H9 (cell line): Measurements from ENCODE around the gene PRDM11. TPM values are rescaled to one million over a fixed set of nuclear protein-coding genes. Genes with fewer than 3 reads are reported as not detected.
"Not testable (repeated sequence)": the region's sequence is repeated elsewhere in the genome, so short reads cannot be mapped to it uniquely, and the experiment has no call there.

Source experiments
- DNase-seq: peaks from one replicate; pipeline ENCODE4 v3.0.0-alpha.2; 2017
- H2AFZ ChIP-seq: one replicate; pipeline ENCODE4 v1.6.1; 2013; ENCODE audit warnings: mild to moderate bottlenecking, low read length, control low read depth, moderate library complexity
- H2AK5ac ChIP-seq: 2 replicates; pipeline ENCODE4 v1.6.1; 2013; ENCODE audit warnings: low read length, control low read depth, mixed read lengths; ENCODE audit not compliant: insufficient read length
- H2BK120ac ChIP-seq: one replicate; pipeline ENCODE4 v1.6.1; 2013; ENCODE audit warnings: low read depth, mild to moderate bottlenecking, low read length, control low read depth, inconsistent platforms; ENCODE audit not compliant: poor library complexity, severe bottlenecking
- H2BK12ac ChIP-seq: 2 replicates; pipeline ENCODE4 v1.6.1; 2013; ENCODE audit warnings: low read length, control low read depth, mixed read lengths, low read depth; ENCODE audit not compliant: insufficient read length
- H2BK15ac ChIP-seq: 2 replicates; pipeline ENCODE4 v1.6.1; 2013; ENCODE audit warnings: low read depth, low read length, control low read depth
- H2BK20ac ChIP-seq: one replicate; pipeline ENCODE4 v1.6.1; 2013; ENCODE audit warnings: low read depth, mild to moderate bottlenecking, low read length, control low read depth, inconsistent platforms; ENCODE audit not compliant: poor library complexity, severe bottlenecking
- H2BK5ac ChIP-seq: 2 replicates; pipeline ENCODE4 v1.6.1; 2013; ENCODE audit warnings: low read length, control low read depth, mixed read lengths; ENCODE audit not compliant: insufficient read length
- H3K14ac ChIP-seq: 2 replicates; pipeline ENCODE4 v1.6.1; 2013; ENCODE audit warnings: low read length, control low read depth; ENCODE audit not compliant: insufficient read depth
- H3K18ac ChIP-seq: 2 replicates; pipeline ENCODE4 v1.6.1; 2013; ENCODE audit warnings: low read depth, mild to moderate bottlenecking, mixed read lengths, low read length, control low read depth; ENCODE audit not compliant: insufficient read length
- H3K23ac ChIP-seq: 2 replicates; pipeline ENCODE4 v1.6.1; 2013; ENCODE audit warnings: low read length, control low read depth, mixed read lengths, low read depth; ENCODE audit not compliant: insufficient read length
- H3K23me2 ChIP-seq: 2 replicates; pipeline ENCODE4 v1.6.1; 2013; ENCODE audit warnings: low read depth, mild to moderate bottlenecking, mixed read lengths, low read length, control low read depth; ENCODE audit not compliant: insufficient read length, poor library complexity, severe bottlenecking
- H3K27ac ChIP-seq: 2 replicates; pipeline ENCODE4 v1.5.1; 2013; ENCODE audit warnings: low read length, control low read depth, mixed read lengths, low read depth; ENCODE audit not compliant: insufficient read length
- H3K27me3 ChIP-seq: 2 replicates; pipeline ENCODE4 v1.6.1; 2013; ENCODE audit warnings: low read length, control low read depth, inconsistent platforms; ENCODE audit not compliant: insufficient read depth
- H3K4ac ChIP-seq: 2 replicates; pipeline ENCODE4 v1.6.1; 2013; ENCODE audit warnings: low read depth, mild to moderate bottlenecking, control low read depth, inconsistent platforms, low read length, moderate library complexity
- H3K4me1 ChIP-seq: 2 replicates; pipeline ENCODE4 v1.6.1; 2013; ENCODE audit warnings: low read length, control low read depth, inconsistent platforms; ENCODE audit not compliant: insufficient read depth
- H3K4me2 ChIP-seq: 2 replicates; pipeline ENCODE4 v1.6.1; 2013; ENCODE audit warnings: low read length, control low read depth, mixed read lengths; ENCODE audit not compliant: insufficient read length, insufficient read depth
- H3K56ac ChIP-seq: 2 replicates; pipeline ENCODE4 v1.6.1; 2013; ENCODE audit warnings: low read depth, mild to moderate bottlenecking, mixed read lengths, low read length, control low read depth; ENCODE audit not compliant: insufficient read length
- H3K79me1 ChIP-seq: 2 replicates; pipeline ENCODE4 v1.6.1; 2013; ENCODE audit warnings: low read depth, mild to moderate bottlenecking, moderate library complexity, low read length, control low read depth, inconsistent platforms; ENCODE audit not compliant: insufficient read depth, poor library complexity, severe bottlenecking
- H3K79me2 ChIP-seq: 2 replicates; pipeline ENCODE4 v1.6.1; 2013; ENCODE audit warnings: low read length, control low read depth, inconsistent platforms; ENCODE audit not compliant: insufficient read depth
- H3K9ac ChIP-seq: 2 replicates; pipeline ENCODE4 v1.6.1; 2013; ENCODE audit warnings: low read length, control low read depth, mixed read lengths; ENCODE audit not compliant: insufficient read length; ENCODE audit errors: extremely low read depth
- H3K9me3 ChIP-seq: one replicate; pipeline ENCODE4 v1.6.1; 2013; ENCODE audit warnings: low read depth, low read length, inconsistent platforms; ENCODE audit not compliant: control insufficient read depth
- H3T11ph ChIP-seq: one replicate; pipeline ENCODE4 v1.6.1; 2013; ENCODE audit warnings: mild to moderate bottlenecking, low read length, control low read depth, inconsistent platforms
- H4K20me1 ChIP-seq: one replicate; pipeline ENCODE4 v1.6.1; 2013; ENCODE audit not compliant: control insufficient read depth, insufficient read length, insufficient read depth
- H4K5ac ChIP-seq: 2 replicates; pipeline ENCODE4 v1.6.1; 2013; ENCODE audit warnings: low read depth, mild to moderate bottlenecking, mixed read lengths, low read length, control low read depth; ENCODE audit not compliant: insufficient read length
- H4K8ac ChIP-seq: replicated peaks from 2 replicates; pipeline ENCODE4 v1.6.1; 2013; ENCODE audit warnings: low read length, control low read depth, mixed read lengths, low read depth; ENCODE audit not compliant: insufficient read length
- H4K91ac ChIP-seq: 2 replicates; pipeline ENCODE4 v1.6.1; 2013; ENCODE audit warnings: low read depth, mild to moderate bottlenecking, moderate library complexity, mixed read lengths, low read length, control low read depth; ENCODE audit not compliant: insufficient read length
- H3K27ac Mint-ChIP-seq, 3 experiments: 2 replicates in 2 of 3; 3 replicates in 1 of 3; pipeline ENCODE4 v1.8.0; 2020 to 2021; ENCODE audit warnings: mixed read lengths in 3 of 3, mild to moderate bottlenecking in 1 of 3, moderate library complexity in 1 of 3
- H3K27me3 Mint-ChIP-seq: 2 replicates; pipeline ENCODE4 v1.8.0; 2021; ENCODE audit warnings: low read depth, mild to moderate bottlenecking, moderate library complexity, mixed read lengths
- H3K36me3 Mint-ChIP-seq, 3 experiments: 2 replicates in 2 of 3; 3 replicates in 1 of 3; pipeline ENCODE4 v1.8.0; 2020 to 2021; ENCODE audit warnings: low read depth in 3 of 3, mixed read lengths in 3 of 3; ENCODE audit not compliant: insufficient read depth in 1 of 3
- H3K4me1 Mint-ChIP-seq, 2 experiments: 2 replicates each; pipeline ENCODE4 v1.8.0; 2020; ENCODE audit warnings: mixed read lengths in 2 of 2
- H3K4me3 Mint-ChIP-seq, 2 experiments: 2 replicates in 1 of 2; 3 replicates in 1 of 2; pipeline ENCODE4 v1.8.0; 2020 to 2021; ENCODE audit warnings: mild to moderate bottlenecking in 2 of 2, mixed read lengths in 2 of 2, moderate library complexity in 1 of 2
- H3K9me3 Mint-ChIP-seq, 2 experiments: 2 replicates in 1 of 2; 3 replicates in 1 of 2; pipeline ENCODE4 v1.8.0; 2020; ENCODE audit warnings: mild to moderate bottlenecking in 2 of 2, mixed read lengths in 2 of 2, moderate library complexity in 1 of 2
- WGBS: extraction: QIAGEN DNeasy Blood & Tissue Kit; methylation state at CpG from one replicate; pipeline ENCODE4 v1.1.7; 2013; ENCODE audit warnings: missing lambda C conversion rate, low lambda C conversion rate, mixed read lengths; ENCODE audit not compliant: insufficient read length; ENCODE audit errors: extremely low coverage; 5-methylcytosine and 5-hydroxymethylcytosine counted together
- total RNA-seq: library from RNA; stranded (reverse); gene quantifications from 2 replicates; pipeline ENCODE4 v1.2.1, GENCODE V29; 2021
- TF ChIP-seq, protein P1 (sequence below): fragments of 200-600 bp; sonication (generic); conservative IDR thresholded peaks from 3 replicates; pipeline ENCODE4 v1.8.0; 2021; ENCODE audit warnings: antibody characterized with exemption, mild to moderate bottlenecking

Gene PRDM11
- total RNA-seq, 1 experiment from 2014 or later = 11.5 TPM

GRCh38 chr11:45248501-45249011, 102.1 kb downstream of the PRDM11 start:
- H3K9me3 ChIP-seq = no peaks in the 10 kb centered on the region
- no peak overlapping the region for H3T11ph ChIP-seq
- H3K14ac ChIP-seq = no peak overlapping the region
- no peak overlapping the region for H2AFZ ChIP-seq
- H2BK120ac ChIP-seq = no peak overlapping the region
- H2BK12ac ChIP-seq = no peak overlapping the region
- Mint-ChIP-seq H3K4me1 (peaks cover 2% of the 10 kb centered on the region in 2 experiments; a peak in 2 of 4 replicates), H3K27me3 (no peaks in the 10 kb centered on the region; the same call in 1 of the 2 replicates), H3K9me3 (no peaks in the 10 kb centered on the region), H3K4me3 (no peak overlapping the region; a peak in 1 of 5 replicates), H3K27ac (no peak overlapping the region), H3K36me3 (peaks cover 0 to 3% (median 0%) of the 10 kb centered on the region in 3 experiments; a peak in 2 of 7 replicates)
- H3K56ac ChIP-seq = no peak overlapping the region
- no peaks in the 10 kb centered on the region for H3K79me1 ChIP-seq
- H4K91ac ChIP-seq = no peak overlapping the region
- DNase-seq = no peak
- H2BK5ac ChIP-seq = no peak overlapping the region
- no peak overlapping the region for H3K23ac ChIP-seq
- no peak overlapping the region for H4K8ac ChIP-seq
- H2BK15ac ChIP-seq = no peak overlapping the region
- no peaks in the 10 kb centered on the region for H3K27me3 ChIP-seq
- H2AK5ac ChIP-seq = no peak overlapping the region
- WGBS = no CpG with 5 or more reads among the region's 2 CpGs
- H3K23me2 ChIP-seq = no peaks in the 10 kb centered on the region
- no peaks in the 10 kb centered on the region for H3K4me1 ChIP-seq
- H4K5ac ChIP-seq = no peak overlapping the region
- H4K20me1 ChIP-seq = no peaks in the 10 kb centered on the region
- H3K27ac ChIP-seq = no peak overlapping the region
- no peaks in the 10 kb centered on the region for H3K79me2 ChIP-seq
- no peak overlapping the region for H3K4ac ChIP-seq
- H3K9ac ChIP-seq = no peak overlapping the region
- no peak overlapping the region for H2BK20ac ChIP-seq
- no peak overlapping the region for H3K4me2 ChIP-seq
- TF ChIP-seq, protein P1, sequence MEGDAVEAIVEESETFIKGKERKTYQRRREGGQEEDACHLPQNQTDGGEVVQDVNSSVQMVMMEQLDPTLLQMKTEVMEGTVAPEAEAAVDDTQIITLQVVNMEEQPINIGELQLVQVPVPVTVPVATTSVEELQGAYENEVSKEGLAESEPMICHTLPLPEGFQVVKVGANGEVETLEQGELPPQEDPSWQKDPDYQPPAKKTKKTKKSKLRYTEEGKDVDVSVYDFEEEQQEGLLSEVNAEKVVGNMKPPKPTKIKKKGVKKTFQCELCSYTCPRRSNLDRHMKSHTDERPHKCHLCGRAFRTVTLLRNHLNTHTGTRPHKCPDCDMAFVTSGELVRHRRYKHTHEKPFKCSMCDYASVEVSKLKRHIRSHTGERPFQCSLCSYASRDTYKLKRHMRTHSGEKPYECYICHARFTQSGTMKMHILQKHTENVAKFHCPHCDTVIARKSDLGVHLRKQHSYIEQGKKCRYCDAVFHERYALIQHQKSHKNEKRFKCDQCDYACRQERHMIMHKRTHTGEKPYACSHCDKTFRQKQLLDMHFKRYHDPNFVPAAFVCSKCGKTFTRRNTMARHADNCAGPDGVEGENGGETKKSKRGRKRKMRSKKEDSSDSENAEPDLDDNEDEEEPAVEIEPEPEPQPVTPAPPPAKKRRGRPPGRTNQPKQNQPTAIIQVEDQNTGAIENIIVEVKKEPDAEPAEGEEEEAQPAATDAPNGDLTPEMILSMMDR = no peak
- no peak overlapping the region for H3K18ac ChIP-seq

GRCh38 chr11:45249372-45249771, 102.9 kb downstream of the PRDM11 start:
- not testable (repeated sequence) for H3K27me3 Mint-ChIP-seq, H3K79me2 ChIP-seq, H2AK5ac ChIP-seq, H3K9ac ChIP-seq, H3K27ac Mint-ChIP-seq, H2BK5ac ChIP-seq, H3K18ac ChIP-seq, H2BK15ac ChIP-seq, H3K56ac ChIP-seq, H4K20me1 ChIP-seq, H3K27me3 ChIP-seq, H3K23me2 ChIP-seq, H4K91ac ChIP-seq, H3K23ac ChIP-seq, H3K14ac ChIP-seq, H2BK20ac ChIP-seq, H2BK12ac ChIP-seq, H3K4me1 ChIP-seq, H4K8ac ChIP-seq, H3K4me1 Mint-ChIP-seq, H3K36me3 Mint-ChIP-seq, H3K4me3 Mint-ChIP-seq, H3K4ac ChIP-seq, H3K4me2 ChIP-seq, H3K27ac ChIP-seq, H3K9me3 Mint-ChIP-seq, H3T11ph ChIP-seq, H3K9me3 ChIP-seq, H4K5ac ChIP-seq, H2AFZ ChIP-seq, DNase-seq, H2BK120ac ChIP-seq, H3K79me1 ChIP-seq
- no CpG with 5 or more reads among the region's 1 CpG for WGBS
